ENCODE data around the gene C4orf51. TPM values are rescaled to one million over a fixed set of nuclear protein-coding genes. Genes with fewer than 3 reads are reported as not detected.
A peak's percentile ranks its signal among the peaks of the same experiment; 100 is the strongest.

Gene C4orf51
- total and polyA plus RNA-seq, 4 donors = not detected

GRCh38 chr4:145781351-145781750 lies 101.4 kb downstream of the C4orf51 start:
- Histone ChIP-seq H3K27me3 (ENCODE audit: control insufficient read depth, insufficient read depth, low read length) (no peaks in the 10 kb centered on the region), H3K9me3 (ENCODE audit: control insufficient read depth, insufficient read depth, low read length) (no peaks in the 10 kb centered on the region), H3K27ac (ENCODE audit: low read depth, low read length) (no peak overlapping the region), H3K4me1 (ENCODE audit: control insufficient read depth, insufficient read depth, low read length) (no peaks in the 10 kb centered on the region), H3K4me3 (ENCODE audit: low read depth, low read length) (no peak overlapping the region), H3K36me3 (ENCODE audit: control insufficient read depth, insufficient read depth, low read length) (peaks cover 3% of the 10 kb centered on the region)
- 80% methylated on average over 1 of the region's 2 CpGs for WGBS (ENCODE audit: insufficient coverage)
- peak in 1 of 6 donors; percentile 25 for DNase-seq (ENCODE audit: low read depth in 4 of 6, low spot score in 6 of 6)

Other genes with a start within 250 kb of the C4orf51 start
- gene SMAD1, start 198.3 kb upstream of the C4orf51 start, total RNA-seq = 10 to 100 TPM; 33.8 to 43.3 TPM
- 10 to 100 TPM; 39.9 to 47.7 TPM for gene SMAD1, start 198.3 kb upstream of the C4orf51 start, polyA plus RNA-seq (ENCODE audit: insufficient read length in 2 of 2)
- 1 to 10 TPM; 9.2 to 9.4 TPM for gene MMAA, start 60.8 kb upstream of the C4orf51 start, total RNA-seq
- gene MMAA, start 60.8 kb upstream of the C4orf51 start, polyA plus RNA-seq (ENCODE audit: insufficient read length in 2 of 2) = 1 to 10 TPM; 6.1 to 9.0 TPM